SU-DHL-6 (cell line): ENCODE data around the gene CAMSAP3.

ENCODE experiments used
- H2AFZ ChIP-seq: fragments of 200-600 bp; sonication (generic); 2 replicates; pipeline ENCODE4 v1.6.1; 2014; ENCODE audit warnings: low read depth, mild to moderate bottlenecking, moderate library complexity, mixed read lengths, antibody characterized with exemption, low read length; ENCODE audit not compliant: severe bottlenecking
- H3F3A ChIP-seq: fragments of 200-600 bp; shearing (Covaris generic); 2 replicates; pipeline ENCODE4 v1.6.0; 2016; ENCODE audit warnings: antibody characterized with exemption, mild to moderate bottlenecking; ENCODE audit not compliant: insufficient read depth
- H3K27ac ChIP-seq: fragments of 200-600 bp; sonication (generic); 2 replicates; pipeline ENCODE4 v1.5.1; 2016; ENCODE audit warnings: low read depth, mild to moderate bottlenecking, low read length, moderate library complexity, mixed read lengths
- H3K27me3 ChIP-seq: fragments of 200-600 bp; sonication (generic), shearing (Covaris generic); 2 replicates; pipeline ENCODE4 v1.6.0; 2014; ENCODE audit warnings: mild to moderate bottlenecking, low read length
- H3K36me3 ChIP-seq: fragments of 200-600 bp; sonication (generic); 2 replicates; pipeline ENCODE4 v1.6.1; 2014; ENCODE audit warnings: mild to moderate bottlenecking, low read length, mixed read lengths
- H3K4me2 ChIP-seq: fragments of 300-600, 200-600 bp; shearing (Covaris generic), sonication (generic); 2 replicates; pipeline ENCODE4 v1.6.0; 2014; ENCODE audit warnings: low read length, low read depth, mild to moderate bottlenecking; ENCODE audit not compliant: poor library complexity, severe bottlenecking
- H3K4me3 ChIP-seq: fragments of 200-600 bp; sonication (generic); 2 replicates; pipeline ENCODE4 v1.5.1; 2014; ENCODE audit warnings: antibody characterized with exemption, low read length, mild to moderate bottlenecking, mixed read lengths; ENCODE audit not compliant: insufficient read depth, poor library complexity, severe bottlenecking
- H3K79me2 ChIP-seq: fragments of 200-600 bp; sonication (generic); 2 replicates; pipeline ENCODE4 v1.6.1; 2014; ENCODE audit warnings: mild to moderate bottlenecking, low read length, moderate library complexity; ENCODE audit not compliant: insufficient read depth
- H3K9ac ChIP-seq: fragments of 200-600 bp; sonication (generic); 2 replicates; pipeline ENCODE4 v1.7.0; 2014; ENCODE audit warnings: mild to moderate bottlenecking, low read length
- H3K9me2 ChIP-seq: fragments of 200-600 bp; sonication (generic); replicated peaks from 2 replicates; pipeline ENCODE4 v1.6.1; 2014; ENCODE audit warnings: low read length; ENCODE audit not compliant: insufficient read depth
- H3K9me3 ChIP-seq: fragments of 200-600 bp; sonication (generic); 2 replicates; pipeline ENCODE4 v1.6.1; 2014; ENCODE audit warnings: low read length, mixed read lengths; ENCODE audit not compliant: insufficient read depth
- H4K20me1 ChIP-seq: fragments of 200-600 bp; sonication (generic); 2 replicates; pipeline ENCODE4 v1.6.1; 2014; ENCODE audit warnings: low read depth, mild to moderate bottlenecking, antibody characterized with exemption, low read length, moderate library complexity, mixed read lengths
- EZH2phosphoT487 ChIP-seq: fragments of 200-600 bp; sonication (generic), shearing (Covaris generic); conservative IDR thresholded peaks from 2 replicates; pipeline ENCODE4 v1.6.1; 2018; ENCODE audit warnings: mild to moderate bottlenecking, antibody characterized with exemption, low read length, moderate library complexity, mixed read lengths
- TF ChIP-seq, protein P1 (sequence below): fragments of 200-600 bp; sonication (generic); IDR thresholded peaks from one replicate; pipeline ENCODE4 v1.5.1; 2017; ENCODE audit warnings: antibody characterized with exemption, mild to moderate bottlenecking, low read length, moderate library complexity; ENCODE audit not compliant: insufficient read depth, poor library complexity, severe bottlenecking

The CAMSAP3 gene

DNA sequence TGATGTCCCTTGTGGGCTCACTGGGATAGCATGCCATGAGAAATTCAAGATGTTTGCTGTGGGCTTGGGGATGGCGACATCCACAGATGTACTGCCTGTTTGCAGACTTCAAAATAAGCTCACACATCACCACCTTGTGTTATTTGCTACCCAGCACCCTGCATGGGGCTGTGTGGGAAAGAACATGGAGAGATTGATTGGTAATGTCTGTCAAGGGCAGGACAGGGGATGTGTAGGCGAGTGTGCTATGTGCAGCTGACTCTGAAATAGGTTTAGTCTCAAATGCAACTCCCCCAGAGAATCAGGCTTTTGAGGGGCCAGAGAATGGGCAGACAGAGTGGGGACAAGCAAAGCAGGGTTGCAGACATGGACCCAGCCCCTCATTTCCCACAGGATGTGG lies 35.4 kb upstream of the CAMSAP3 start:
- Histone ChIP-seq H4K20me1 (no peaks in the 10 kb centered on the region), H2AFZ (no peak overlapping the region), H3K4me2 (no peak overlapping the region), H3K9ac (no peak overlapping the region), H3K36me3 (0 out of 2 replicates have a peak, but pooled peaks cover 2% of the 10 kb centered on the region), H3K4me3 (no peak overlapping the region), H3K27ac (no peak overlapping the region), H3K27me3 (no peaks in the 10 kb centered on the region), H3F3A (no peaks in the 10 kb centered on the region), H3K9me2 (no peaks in the 10 kb centered on the region), H3K9me3 (no peaks in the 10 kb centered on the region), H3K79me2 (no peaks in the 10 kb centered on the region)
- TF ChIP-seq EZH2phosphoT487 = no peak
- TF ChIP-seq, protein P1, sequence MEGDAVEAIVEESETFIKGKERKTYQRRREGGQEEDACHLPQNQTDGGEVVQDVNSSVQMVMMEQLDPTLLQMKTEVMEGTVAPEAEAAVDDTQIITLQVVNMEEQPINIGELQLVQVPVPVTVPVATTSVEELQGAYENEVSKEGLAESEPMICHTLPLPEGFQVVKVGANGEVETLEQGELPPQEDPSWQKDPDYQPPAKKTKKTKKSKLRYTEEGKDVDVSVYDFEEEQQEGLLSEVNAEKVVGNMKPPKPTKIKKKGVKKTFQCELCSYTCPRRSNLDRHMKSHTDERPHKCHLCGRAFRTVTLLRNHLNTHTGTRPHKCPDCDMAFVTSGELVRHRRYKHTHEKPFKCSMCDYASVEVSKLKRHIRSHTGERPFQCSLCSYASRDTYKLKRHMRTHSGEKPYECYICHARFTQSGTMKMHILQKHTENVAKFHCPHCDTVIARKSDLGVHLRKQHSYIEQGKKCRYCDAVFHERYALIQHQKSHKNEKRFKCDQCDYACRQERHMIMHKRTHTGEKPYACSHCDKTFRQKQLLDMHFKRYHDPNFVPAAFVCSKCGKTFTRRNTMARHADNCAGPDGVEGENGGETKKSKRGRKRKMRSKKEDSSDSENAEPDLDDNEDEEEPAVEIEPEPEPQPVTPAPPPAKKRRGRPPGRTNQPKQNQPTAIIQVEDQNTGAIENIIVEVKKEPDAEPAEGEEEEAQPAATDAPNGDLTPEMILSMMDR = no peak

DNA sequence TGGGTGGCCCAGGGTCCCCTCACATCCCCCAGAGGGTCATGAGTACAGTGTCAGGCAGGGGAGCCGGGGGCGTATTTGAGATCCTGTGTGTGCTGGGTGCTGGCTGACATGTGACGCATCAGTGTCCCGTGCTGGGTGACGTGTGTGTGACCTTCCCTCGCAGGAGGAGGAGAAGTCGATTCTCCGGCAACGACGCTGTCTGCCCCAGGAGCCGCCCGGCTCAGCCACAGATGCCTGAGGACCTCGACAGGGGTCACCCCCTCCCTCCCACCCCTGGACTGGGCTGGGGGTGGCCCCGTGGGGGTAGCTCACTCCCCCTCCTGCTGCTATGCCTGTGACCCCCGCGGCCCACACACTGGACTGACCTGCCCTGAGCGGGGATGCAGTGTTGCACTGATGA lies 34.3 kb upstream of the CAMSAP3 start:
- H3K27ac ChIP-seq = no peak overlapping the region
- H3K4me3 ChIP-seq = no peak overlapping the region
- no peaks in the 10 kb centered on the region for H3F3A ChIP-seq
- H2AFZ ChIP-seq = no peak overlapping the region
- no peak overlapping the region for H3K9ac ChIP-seq
- H3K9me3 ChIP-seq = no peaks in the 10 kb centered on the region
- no peaks in the 10 kb centered on the region for H3K9me2 ChIP-seq
- H3K79me2 ChIP-seq = no peaks in the 10 kb centered on the region
- H4K20me1 ChIP-seq = no peaks in the 10 kb centered on the region
- no peaks in the 10 kb centered on the region for H3K27me3 ChIP-seq
- no peak overlapping the region for H3K4me2 ChIP-seq
- 0 out of 2 replicates have a peak, but pooled peaks cover 2% of the 10 kb centered on the region for H3K36me3 ChIP-seq
- no peak for TF ChIP-seq EZH2phosphoT487
- TF ChIP-seq, protein P1 = no peak

DNA sequence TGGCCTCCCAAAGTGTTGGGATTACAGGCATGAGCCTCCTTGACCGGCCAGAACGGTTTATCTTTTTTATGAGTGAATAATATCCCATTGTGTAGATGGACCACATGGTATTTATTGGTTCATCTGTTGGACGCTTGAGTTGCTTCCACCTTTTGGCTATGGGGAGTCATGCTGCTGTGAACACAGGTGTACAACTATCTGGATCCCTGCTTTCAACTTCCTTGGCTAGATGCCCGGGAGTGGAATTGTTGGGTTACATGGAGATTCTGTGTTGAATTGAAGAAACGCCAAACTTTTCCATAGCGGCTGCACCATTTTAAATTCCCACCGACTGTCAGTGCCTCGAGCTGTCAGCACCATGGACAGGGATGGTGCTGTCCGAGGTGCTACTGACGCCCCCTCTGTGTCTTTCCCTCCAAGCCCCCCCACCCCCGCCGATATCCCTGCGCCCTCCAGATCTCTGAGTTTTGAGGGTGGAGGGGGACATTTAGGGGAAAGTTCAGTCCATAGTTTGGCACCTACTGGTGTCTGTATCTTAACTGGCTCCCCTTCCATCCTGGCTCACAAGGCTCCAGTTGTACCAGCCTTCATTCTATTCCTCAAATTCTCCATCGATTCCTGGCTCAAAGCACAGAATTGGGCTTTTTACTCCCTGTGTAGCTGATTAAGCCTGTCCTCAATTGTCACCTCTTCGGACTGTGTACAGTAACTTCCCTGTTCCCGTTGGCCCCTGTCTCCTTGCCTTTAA lies 32.8 kb upstream of the CAMSAP3 start:
- Histone ChIP-seq H3K4me3 (no peak overlapping the region), H2AFZ (no peak overlapping the region), H3K27me3 (no peaks in the 10 kb centered on the region), H3K36me3 (no peaks in the 10 kb centered on the region), H4K20me1 (no peaks in the 10 kb centered on the region), H3K4me2 (no peak overlapping the region), H3K9ac (no peak overlapping the region), H3K27ac (no peak overlapping the region), H3F3A (no peaks in the 10 kb centered on the region), H3K9me3 (no peaks in the 10 kb centered on the region), H3K9me2 (no peaks in the 10 kb centered on the region), H3K79me2 (no peaks in the 10 kb centered on the region)
- TF ChIP-seq, protein P1 = no peak
- TF ChIP-seq EZH2phosphoT487 = no peak
